GM19463 (cell line): ENCODE measurements around the gene SMIM10L1.

ENCODE experiments used
- ATAC-seq: cut with Tn5 transposase; IDR thresholded peaks from one replicate; pipeline ENCODE4 v1.9.1; 2021; ENCODE audit warnings: mild to moderate bottlenecking, moderate library complexity; ENCODE audit not compliant: unreplicated experiment

SMIM10L1 gene

DNA sequence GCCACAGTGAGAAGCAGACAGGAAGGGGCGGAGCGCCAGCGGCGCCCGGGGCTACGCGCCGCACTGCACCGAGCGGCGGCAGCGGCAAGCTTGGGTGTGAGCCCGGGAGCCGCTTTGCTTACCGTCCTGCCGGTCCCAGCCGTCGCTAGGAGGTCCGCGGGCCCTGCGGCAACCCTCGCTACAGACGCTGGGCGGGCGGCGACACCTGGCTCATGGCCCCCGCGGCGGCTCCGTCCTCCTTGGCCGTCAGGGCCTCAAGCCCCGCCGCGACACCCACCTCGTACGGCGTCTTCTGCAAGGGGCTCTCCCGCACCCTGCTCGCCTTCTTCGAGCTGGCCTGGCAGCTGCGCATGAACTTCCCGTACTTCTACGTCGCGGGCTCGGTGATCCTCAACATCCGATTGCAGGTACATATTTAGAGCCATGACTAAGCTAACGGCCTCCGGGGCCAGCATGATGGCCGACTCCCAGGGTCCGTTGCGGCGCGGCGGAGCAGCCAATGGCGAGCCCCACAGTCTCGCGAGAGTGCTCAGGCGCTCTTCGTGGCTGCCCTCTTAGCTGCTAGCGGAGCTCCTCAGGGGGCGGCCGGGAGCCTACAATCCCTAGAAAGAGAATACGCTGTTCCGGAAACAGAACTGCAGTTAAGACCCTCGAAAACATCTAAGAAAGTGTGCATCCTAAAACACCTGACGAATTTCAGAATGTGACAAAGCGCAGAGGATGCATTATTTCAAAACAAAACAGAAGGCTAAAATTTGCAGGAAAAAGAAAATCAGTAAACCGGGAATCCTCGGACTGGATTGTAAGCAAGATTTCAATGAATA, at the start of gene SMIM10L1:
SMIM10L1 (plus strand) TSS at position 50 of the 824 bp plus-strand sequence; CDS start at position 213, 163 bp downstream.
- peak; percentile 95 for ATAC-seq

DNA sequence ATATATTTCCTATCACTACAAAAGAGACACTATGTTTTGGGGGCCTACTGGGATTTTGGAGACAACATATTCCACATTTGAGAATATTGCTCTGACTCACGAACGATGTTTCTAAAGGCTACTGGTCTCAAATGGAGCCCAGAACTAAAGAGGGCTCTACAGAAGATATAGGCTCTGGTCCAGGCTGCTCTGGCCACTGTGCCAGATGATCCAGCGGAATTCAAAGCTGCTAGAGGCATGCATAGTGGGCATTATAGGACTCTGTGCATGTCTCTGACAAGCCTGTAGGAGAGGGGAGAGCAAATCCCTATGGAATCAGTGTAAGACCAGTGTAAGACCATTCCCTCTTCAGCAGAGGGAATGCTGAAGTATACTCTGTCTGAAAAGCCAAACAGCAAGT, 40.6 kb upstream of the SMIM10L1 start:
- ATAC-seq: no peak

DNA sequence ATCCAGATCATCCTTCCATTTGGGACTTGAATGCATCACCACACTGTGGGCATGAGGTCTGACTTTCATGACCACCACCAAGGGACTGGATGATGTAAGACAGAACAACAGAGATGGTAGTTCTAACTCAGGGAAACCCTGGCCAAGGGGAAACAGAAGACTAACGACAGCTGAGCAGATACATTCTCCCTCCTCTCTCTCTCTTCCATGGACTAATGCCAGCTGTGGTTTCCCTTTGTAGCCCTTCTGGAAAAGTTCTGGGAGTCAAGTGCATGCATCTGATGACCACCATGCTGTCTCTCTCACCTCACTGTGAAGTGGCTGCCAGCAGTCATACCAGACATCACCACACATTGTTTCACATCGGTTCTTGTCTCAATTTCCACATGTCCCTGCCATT, 40.0 kb upstream of the SMIM10L1 start:
- no peak for ATAC-seq

DNA sequence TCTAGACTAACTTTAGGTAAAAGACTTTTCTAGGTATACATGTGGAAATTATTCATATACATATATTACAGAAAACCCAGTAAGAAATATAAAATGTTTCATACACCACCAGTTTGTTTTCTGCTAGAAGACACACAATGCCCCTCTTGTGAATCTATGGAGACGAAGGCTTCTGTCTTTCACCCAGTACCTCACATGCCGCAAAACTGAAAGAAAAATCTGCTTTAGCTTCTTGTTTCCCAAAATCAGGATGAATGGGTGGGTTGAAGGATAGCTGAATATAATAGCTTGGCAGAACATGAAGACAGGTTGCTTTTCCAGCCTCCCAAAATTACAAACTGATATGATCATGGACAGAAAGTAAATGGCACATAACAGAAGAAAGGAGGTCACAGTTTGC, 37.8 kb upstream of the SMIM10L1 start:
- no peak for ATAC-seq

DNA sequence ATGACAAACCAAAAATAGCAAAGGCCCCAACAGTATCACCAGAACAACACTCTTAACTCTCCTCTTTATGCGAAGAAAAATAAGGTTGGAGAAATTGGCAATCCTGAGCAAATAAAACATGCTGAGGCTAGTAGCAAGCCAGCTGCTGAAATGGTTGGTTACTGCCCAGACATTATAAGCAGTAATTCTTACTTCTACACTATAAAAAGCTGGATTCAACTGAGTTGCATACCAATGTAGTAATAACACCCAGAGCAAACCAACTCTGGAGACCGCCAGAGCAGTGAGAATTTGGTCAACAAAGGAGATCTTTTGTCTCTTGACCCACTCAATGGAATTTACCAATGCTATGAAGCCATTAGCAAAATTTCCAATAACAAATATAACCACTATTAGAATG, 37.2 kb upstream of the SMIM10L1 start:
- no peak for ATAC-seq

DNA sequence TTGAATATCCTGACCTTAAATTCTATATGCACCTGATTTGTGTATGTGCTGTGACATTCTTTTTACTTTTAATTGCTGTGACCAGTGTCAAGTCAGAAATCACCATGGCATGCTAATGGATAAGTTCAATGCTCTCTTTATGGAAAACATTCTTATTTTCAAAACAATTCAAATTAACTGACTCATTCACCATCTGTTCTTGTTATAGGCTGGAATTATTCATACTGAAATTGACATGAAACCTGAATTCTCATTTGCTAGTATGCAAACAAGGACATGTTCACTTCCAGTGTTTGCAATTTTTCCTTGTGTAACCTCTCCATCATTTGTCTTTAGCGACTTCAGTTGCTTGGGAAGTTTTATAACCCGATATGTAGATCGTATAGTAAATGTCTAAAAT, 36.7 kb upstream of the SMIM10L1 start, which contains the start of gene TAS2R30:
TAS2R30 (minus strand) TSS at position 340 of the 400 bp plus-strand sequence. CDS start 400 bp downstream, outside the sequence.
- ATAC-seq: no peak

DNA sequence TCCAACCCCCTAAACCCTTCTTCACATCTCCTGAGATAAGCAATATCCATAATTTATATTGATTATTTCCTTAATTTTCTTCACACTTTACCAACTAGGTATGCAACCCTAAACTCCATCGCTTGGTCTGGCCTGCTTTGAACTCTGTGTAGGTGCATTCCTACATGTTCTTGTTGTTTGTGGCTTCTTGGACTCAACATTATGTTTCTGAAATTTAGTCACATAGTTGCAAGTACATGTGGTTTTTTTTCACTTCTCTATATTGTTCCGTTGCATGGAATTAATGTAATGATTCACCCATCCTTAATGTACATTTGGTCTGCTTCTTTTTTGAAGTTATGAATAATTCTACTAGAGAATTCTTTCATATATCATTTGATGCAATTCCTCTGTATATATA, 34.9 kb upstream of the SMIM10L1 start:
- no peak for ATAC-seq

DNA sequence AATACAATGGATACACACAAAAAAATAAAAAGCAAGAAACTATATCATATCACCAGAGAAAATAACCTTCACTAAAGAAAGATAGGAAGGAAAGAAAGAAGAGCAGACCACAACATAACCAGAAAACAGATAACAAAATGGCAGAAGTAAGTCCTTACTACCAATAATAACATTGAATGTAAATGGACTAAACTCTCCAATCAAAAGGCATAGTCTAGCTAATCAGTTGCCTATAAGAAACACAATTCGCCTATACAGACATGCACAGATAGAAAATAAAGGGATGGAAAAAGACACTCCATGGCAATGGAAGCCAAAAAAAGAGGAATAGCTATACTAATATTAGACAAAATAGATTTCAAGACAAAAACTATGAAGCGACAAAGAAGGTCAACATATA, 27.6 kb upstream of the SMIM10L1 start:
- ATAC-seq: no peak

DNA sequence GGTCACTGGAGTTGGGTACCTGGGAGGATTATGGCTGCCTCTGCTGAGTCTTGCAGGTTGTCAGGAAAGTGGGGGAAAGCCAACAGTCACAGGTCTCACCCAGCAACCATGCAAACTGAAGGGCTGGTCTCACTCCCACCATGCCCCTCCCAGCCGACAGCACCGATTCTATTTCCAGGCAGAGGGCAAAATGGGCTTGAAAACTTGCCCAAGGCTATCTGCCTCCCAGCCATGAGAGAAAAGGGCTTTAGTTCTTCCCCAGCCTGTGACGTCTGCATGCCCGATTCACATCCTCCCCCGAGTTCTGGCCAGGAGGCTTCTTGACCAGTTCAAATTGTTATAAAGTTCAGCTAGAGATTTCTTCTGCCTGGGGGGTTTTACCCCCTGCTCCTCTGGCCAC, 26.7 kb upstream of the SMIM10L1 start:
- no peak for ATAC-seq

DNA sequence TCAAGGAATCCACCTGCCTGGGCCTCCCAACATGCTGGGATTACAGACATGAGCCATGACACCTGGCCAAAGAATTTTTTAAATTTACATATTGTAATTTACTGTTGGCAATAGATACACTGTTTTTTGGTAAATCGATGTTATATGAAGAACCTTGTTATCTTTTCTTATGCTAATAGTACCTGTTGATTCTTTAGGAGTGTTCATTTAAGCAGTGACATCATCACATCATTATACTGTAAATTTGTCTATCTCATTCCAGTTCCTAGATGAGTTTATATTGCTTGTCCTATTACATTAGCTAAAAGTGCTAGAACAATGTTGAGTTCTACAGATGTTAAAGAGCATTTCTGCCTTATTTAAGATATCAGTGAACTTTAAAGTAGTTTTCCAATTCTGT, 23.6 kb upstream of the SMIM10L1 start:
- no peak for ATAC-seq

DNA sequence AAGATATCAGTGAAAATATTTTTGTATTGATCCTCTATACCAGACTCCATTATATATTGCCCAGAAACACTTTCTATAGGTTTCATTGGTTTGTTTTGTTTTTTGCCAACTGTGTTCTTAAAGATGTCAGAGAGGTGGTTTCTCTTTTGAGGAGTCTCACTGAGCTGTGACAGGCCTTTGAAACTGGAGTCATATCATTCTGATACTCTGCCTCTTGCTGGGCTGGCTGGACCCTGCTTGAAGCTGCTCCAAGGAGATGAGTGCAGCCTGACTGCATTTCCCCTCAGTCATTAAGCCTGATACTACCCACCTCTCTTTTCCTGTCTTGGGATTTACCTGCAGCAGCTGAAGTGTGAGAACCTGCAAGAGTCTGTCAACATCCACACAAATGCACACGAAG, 20.2 kb upstream of the SMIM10L1 start:
- ATAC-seq: no peak

DNA sequence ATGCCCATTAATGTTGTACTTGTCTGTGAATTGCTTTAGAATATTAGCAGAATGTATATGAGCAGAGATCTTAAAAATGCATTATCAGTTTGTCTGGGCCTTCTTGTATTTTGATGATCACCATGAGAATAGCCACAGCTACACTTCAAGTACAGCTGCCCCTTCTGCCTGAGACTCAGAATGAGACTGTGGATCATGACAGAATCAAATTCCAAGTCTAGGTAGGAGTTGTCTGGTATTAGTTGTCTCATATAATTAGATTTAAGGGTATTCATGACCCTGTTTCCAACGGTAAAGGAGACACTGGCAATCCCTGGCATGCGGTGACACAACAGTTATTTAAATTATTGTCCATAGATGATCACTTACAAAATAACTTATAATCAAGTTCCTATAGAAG, 18.3 kb upstream of the SMIM10L1 start:
- no peak for ATAC-seq

DNA sequence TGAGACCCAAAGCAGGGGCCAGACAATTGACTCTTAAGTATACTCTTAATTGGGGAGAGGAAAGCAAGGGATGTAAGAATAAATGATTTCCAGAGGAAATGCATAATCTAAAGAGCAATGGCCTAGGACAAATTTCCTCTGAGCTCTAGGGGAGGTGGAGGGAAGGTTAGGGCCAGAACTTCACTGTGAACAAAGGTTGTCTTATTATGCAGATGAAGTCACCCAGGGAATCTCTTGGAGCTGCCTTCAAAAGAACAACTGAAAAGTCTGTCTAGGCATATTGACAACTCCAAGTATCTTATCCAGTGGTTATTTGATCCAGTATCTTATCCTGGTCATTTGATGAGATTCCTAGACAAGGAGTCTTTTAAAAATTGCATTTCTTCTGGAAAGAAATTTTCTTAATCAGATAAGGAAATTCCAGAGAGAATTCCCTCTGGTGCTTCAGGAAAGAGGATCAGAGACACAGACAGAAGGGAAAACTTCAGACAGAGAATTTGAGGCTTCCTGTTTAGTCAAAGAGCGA, 16.5 kb upstream of the SMIM10L1 start:
- no peak for ATAC-seq

DNA sequence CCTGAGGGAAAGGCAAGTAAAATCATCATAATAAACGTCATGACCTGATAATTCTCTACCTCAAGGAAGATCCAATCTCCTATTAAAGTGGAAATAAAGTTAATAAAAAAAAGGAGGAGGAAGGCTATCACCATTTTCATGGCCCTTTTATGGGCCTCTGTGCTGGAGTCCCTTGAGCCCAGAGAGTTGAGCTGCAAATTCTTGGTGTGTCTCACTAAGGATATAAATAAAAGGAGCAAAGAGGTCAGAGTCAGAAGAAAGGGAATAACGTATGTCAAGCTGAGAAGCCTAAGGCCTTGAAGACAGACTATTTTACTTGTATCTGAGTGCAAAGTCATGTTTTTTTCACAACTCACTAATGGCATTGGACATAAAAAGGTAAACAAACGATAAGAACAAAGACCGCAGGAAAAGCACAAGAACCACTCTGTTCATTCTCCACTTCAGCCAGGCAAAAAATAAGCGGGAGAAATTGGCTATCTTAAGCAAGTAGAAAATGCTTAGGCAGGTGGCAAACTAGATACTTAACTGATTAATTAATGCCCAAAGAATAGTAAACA, 12.0 kb upstream of the SMIM10L1 start:
- no peak for ATAC-seq

DNA sequence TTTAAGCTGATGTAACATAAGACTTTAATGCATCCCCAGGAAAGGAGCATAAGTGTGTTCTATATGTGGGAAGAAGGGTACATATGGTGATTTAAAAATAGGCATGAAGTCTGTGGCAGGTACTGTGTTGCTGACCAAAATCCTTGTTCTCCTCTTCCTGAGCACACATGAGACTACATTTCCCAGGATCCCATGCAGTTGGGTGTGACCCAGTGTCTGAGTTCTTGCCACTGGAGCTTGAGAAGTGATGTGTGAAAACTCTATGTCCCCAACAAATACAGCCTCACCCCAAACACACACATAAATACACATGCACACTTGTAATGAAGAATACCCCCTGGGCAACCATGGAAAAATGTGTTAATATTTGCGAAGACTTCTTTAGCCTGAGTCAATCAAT, 8.5 kb upstream of the SMIM10L1 start:
- no peak for ATAC-seq

DNA sequence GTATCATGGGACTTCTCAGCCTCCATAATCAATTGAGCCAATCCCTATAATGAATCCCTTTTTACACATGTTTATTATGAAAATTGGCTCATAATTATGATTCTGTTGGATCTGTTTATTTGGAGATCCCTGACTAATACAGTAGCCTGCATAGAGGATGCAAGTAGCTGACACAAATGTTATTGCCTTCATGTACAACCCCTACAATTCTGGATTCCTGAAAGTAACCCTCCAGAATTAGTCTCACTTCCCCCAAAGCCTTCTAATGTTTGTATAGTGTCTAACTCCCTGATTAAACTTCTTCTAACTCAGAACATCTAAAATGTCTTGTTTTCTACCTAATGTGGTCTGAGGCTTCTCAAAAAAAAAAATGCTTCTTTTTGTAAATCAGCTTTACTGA, 6.6 kb upstream of the SMIM10L1 start:
- no peak for ATAC-seq

DNA sequence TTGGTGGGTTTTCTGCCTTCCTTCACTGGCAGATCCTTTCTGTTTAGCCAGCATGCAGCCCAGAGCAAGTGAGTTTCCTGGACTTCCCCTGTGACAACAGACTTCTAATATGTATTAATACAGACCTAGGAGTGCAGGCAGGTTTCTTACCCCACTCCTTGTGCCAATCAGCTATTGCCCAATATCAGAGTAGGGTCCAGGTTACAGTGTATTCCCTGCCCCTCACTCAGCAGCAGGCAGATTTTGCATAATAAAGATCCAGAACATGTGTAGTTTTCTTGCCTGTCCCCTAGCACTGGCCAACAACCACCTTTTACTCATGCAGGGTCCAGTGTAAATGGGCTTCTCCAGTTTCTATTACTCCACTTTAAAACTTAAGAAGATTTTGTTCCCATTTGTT, 4.7 kb upstream of the SMIM10L1 start:
- no peak for ATAC-seq

DNA sequence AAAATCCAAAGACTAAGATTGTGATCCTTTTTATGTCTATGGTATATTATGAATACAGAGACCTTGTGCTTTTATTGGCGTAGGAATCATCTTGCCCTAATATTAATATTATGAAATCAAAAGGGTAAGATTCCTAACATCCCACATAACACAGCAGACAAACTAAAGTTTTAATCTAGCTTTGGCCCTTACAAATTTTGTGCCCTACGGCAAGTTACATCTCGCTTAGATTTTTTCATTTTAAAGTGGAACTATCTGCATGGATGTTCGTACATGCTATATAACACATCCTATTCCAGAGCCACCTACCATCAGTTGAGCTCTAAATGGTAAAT, 217 bp upstream of the SMIM10L1 start:
- no peak for ATAC-seq

DNA sequence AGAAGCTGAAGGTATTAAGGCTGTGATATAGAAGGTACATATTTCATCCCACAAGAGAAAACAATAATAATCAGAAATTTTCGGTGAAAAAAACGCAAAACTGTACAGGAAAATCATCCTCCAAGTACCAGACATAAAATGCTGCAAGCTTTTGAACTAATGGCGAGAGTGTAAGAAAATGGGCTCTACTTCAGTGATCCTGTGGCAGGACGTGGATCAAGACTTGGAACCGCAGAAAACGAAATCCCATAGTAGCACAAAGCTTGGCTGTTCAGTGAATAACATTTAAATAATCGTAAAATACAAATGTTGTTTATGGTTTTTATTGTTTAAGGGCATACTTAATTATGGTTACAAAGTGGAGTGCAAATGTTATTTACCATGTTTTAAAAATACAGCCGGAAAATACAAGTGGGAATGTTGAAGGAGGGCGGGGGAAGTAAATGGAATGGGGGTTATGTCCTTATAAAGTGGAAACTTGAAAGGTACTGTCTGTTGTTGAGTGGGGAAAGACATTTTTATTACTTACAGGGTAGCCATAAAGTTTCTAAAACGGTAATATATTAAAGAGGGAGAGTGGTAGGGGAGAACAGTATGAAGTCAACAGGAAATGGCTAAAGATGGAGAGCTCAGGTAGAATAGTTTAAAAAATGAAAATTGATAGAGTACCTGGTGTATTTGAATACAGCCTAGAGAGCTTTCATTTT, 1.1 kb downstream of the SMIM10L1 start:
- no peak for ATAC-seq

DNA sequence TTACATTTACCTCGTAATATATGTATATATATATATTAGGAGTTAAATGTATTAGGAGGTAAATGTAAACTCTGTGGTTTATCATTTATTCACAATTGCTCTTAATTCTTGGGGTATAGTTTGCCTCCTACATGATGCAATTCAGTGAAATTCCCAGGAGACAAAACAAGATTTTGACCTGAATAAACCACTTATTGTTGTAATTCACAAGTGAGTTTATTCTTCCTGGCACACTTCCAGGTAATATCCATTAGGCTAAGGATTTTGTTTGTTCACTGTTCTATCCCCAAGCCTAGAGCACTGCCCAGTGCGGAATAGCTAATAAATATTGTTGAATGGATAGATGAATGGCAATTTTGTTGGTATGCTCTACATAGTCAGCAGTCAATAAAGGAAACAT, 3.0 kb downstream of the SMIM10L1 start:
- no peak for ATAC-seq

DNA sequence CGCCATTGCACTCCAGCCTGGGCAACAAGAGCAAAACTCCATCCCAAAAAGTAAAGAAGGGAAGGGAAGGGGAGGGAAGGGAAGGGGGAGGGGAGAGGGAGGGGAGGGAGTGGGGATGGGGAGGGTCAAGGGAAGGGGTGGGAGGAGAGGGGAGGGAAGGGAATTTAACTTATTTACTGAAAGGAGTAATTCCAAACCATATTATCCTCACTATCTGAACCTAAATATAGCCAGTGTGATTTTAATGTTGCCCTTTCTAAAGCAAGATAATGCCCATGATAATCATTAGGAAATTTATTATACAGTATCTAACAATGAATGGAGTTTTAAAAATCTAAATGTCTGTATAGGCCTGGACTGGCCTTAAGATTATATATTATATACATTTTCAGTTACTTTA, 7.3 kb downstream of the SMIM10L1 start:
- no peak for ATAC-seq

DNA sequence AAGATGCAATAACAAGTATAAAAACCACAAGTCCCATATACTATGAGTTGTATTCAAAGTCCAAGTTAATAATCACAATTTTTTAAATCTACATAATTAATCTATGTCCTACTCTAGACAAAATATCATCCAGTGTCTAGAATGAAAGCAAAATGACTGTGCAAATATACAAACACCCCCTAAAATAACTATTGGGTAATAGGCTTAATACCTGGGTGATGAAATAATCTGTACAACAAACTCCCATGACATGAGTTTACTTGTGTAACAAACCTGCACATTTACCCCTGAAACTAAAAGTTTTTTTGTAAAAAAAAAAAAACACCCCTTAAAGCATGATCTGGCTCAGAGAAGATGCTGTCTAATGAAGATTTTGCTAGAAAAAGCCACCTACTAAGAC, 11.5 kb downstream of the SMIM10L1 start:
- ATAC-seq: no peak
